Effector memory CD4-positive, alpha-beta T cell (primary cell): ENCODE results near the gene ELOB.

Source experiments
- DNase-seq, 3 donors: peaks; one replicate each; pipeline ENCODE4 v3.0.0-alpha.2; 2020
- H3K27ac ChIP-seq: 2 replicates; pipeline ENCODE4 v1.7.0; 2013; ENCODE audit warnings: mild to moderate bottlenecking, low read length, moderate library complexity; ENCODE audit not compliant: insufficient read depth, poor library complexity, severe bottlenecking
- H3K27me3 ChIP-seq: replicated peaks from 2 replicates; pipeline ENCODE4 v1.7.0; 2013; ENCODE audit warnings: mild to moderate bottlenecking, low read length; ENCODE audit not compliant: insufficient read depth, control insufficient read depth, poor library complexity, severe bottlenecking
- H3K36me3 ChIP-seq: 2 replicates; pipeline ENCODE4 v1.7.0; 2013; ENCODE audit warnings: mild to moderate bottlenecking, low read length, moderate library complexity; ENCODE audit not compliant: control insufficient read depth, insufficient read depth
- H3K4me1 ChIP-seq: 2 replicates; pipeline ENCODE4 v1.7.0; 2013; ENCODE audit warnings: low read length, mild to moderate bottlenecking; ENCODE audit not compliant: control insufficient read depth, insufficient read depth, poor library complexity, severe bottlenecking
- H3K4me3 ChIP-seq: 2 replicates; pipeline ENCODE4 v1.7.0; 2013; ENCODE audit warnings: low read length, low read depth, mild to moderate bottlenecking; ENCODE audit not compliant: insufficient read depth, poor library complexity, severe bottlenecking
- H3K9me3 ChIP-seq: 2 replicates; pipeline ENCODE4 v1.7.0; 2013; ENCODE audit warnings: mild to moderate bottlenecking, low read length, moderate library complexity; ENCODE audit not compliant: control insufficient read depth

ELOB gene

GRCh38 chr16:2810651-2811050, 33.6 kb upstream of the ELOB start:
- no peak overlapping the region for H3K4me3 ChIP-seq
- no peak for DNase-seq
- H3K9me3 ChIP-seq = no peaks in the 10 kb centered on the region
- H3K4me1 ChIP-seq = no peaks in the 10 kb centered on the region
- H3K27me3 ChIP-seq = no peaks in the 10 kb centered on the region
- no peak overlapping the region for H3K27ac ChIP-seq
- H3K36me3 ChIP-seq = no peaks in the 10 kb centered on the region

GRCh38 chr16:2809149-2809760, 32.2 kb upstream of the ELOB start:
- no peak overlapping the region for H3K4me3 ChIP-seq
- no peaks in the 10 kb centered on the region for H3K4me1 ChIP-seq
- DNase-seq = no peak
- H3K27ac ChIP-seq = no peak overlapping the region
- peaks cover 2% of the 10 kb centered on the region for H3K9me3 ChIP-seq
- H3K36me3 ChIP-seq = no peaks in the 10 kb centered on the region
- H3K27me3 ChIP-seq = no peaks in the 10 kb centered on the region

GRCh38 chr16:2808181-2808580, 31.1 kb upstream of the ELOB start:
- no peak overlapping the region for H3K27ac ChIP-seq
- DNase-seq = no peak
- peaks cover 9% of the 10 kb centered on the region for H3K9me3 ChIP-seq
- H3K27me3 ChIP-seq = no peaks in the 10 kb centered on the region
- H3K36me3 ChIP-seq = no peaks in the 10 kb centered on the region
- no peaks in the 10 kb centered on the region for H3K4me1 ChIP-seq
- H3K4me3 ChIP-seq = no peak overlapping the region

GRCh38 chr16:2806286-2806685, 29.2 kb upstream of the ELOB start:
- DNase-seq = no peak
- no peaks in the 10 kb centered on the region for H3K4me1 ChIP-seq
- H3K27ac ChIP-seq = no peak overlapping the region

GRCh38 chr16:2804728-2805127, 27.6 kb upstream of the ELOB start:
- H3K4me3 ChIP-seq = no peak overlapping the region
- H3K36me3 ChIP-seq = no peaks in the 10 kb centered on the region
- H3K4me1 ChIP-seq = no peaks in the 10 kb centered on the region
- no peaks in the 10 kb centered on the region for H3K27me3 ChIP-seq
- H3K9me3 ChIP-seq = peaks cover 9% of the 10 kb centered on the region
- DNase-seq = no peak
- H3K27ac ChIP-seq = no peak overlapping the region

More at GRCh38 chr16:2806286-2806685, 29.2 kb upstream of the ELOB start:
- no peaks in the 10 kb centered on the region for H3K27me3 ChIP-seq
- no peaks in the 10 kb centered on the region for H3K36me3 ChIP-seq
- H3K9me3 ChIP-seq = peaks cover 9% of the 10 kb centered on the region
- no peak overlapping the region for H3K4me3 ChIP-seq

GRCh38 chr16:2803545-2804195, 26.6 kb upstream of the ELOB start:
- H3K4me1 ChIP-seq = no peaks in the 10 kb centered on the region
- H3K36me3 ChIP-seq = no peaks in the 10 kb centered on the region
- H3K9me3 ChIP-seq = peaks cover 9% of the 10 kb centered on the region
- H3K27ac ChIP-seq = no peak overlapping the region
- H3K27me3 ChIP-seq = no peaks in the 10 kb centered on the region
- no peak overlapping the region for H3K4me3 ChIP-seq
- DNase-seq = no peak

GRCh38 chr16:2799859-2800226, 22.8 kb upstream of the ELOB start:
- H3K27me3 ChIP-seq = no peaks in the 10 kb centered on the region
- no peak overlapping the region for H3K4me3 ChIP-seq
- DNase-seq = no peak
- H3K27ac ChIP-seq = no peak overlapping the region
- H3K9me3 ChIP-seq = peaks cover 9% of the 10 kb centered on the region
- H3K36me3 ChIP-seq = no peaks in the 10 kb centered on the region
- no peaks in the 10 kb centered on the region for H3K4me1 ChIP-seq

- Histone ChIP-seq H3K27ac (no peak overlapping the region), H3K4me3 (no peak overlapping the region), H3K4me1 (no peaks in the 10 kb centered on the region), H3K36me3 (no peaks in the 10 kb centered on the region), H3K27me3 (no peaks in the 10 kb centered on the region), H3K9me3 (peaks cover 7% of the 10 kb centered on the region)
- no peak for DNase-seq
These were observed 22.3 kb upstream of the ELOB start for GRCh38 chr16:2799205-2799858.

- no peaks in the 10 kb centered on the region for H3K27me3 ChIP-seq
- H3K9me3 ChIP-seq = peaks cover 1% of the 10 kb centered on the region
- H3K4me1 ChIP-seq = no peaks in the 10 kb centered on the region
- H3K36me3 ChIP-seq = no peaks in the 10 kb centered on the region
- no peak overlapping the region for H3K27ac ChIP-seq
- DNase-seq = no peak
- H3K4me3 ChIP-seq = no peak overlapping the region
These were observed 21.7 kb upstream of the ELOB start for GRCh38 chr16:2798723-2799204.
